ENCODE data around the gene GAREM1.
"Not testable (repeated sequence)": the region's sequence is repeated elsewhere in the genome, so short reads cannot be mapped to it uniquely, and the experiment has no call there.

The GAREM1 gene

DNA sequence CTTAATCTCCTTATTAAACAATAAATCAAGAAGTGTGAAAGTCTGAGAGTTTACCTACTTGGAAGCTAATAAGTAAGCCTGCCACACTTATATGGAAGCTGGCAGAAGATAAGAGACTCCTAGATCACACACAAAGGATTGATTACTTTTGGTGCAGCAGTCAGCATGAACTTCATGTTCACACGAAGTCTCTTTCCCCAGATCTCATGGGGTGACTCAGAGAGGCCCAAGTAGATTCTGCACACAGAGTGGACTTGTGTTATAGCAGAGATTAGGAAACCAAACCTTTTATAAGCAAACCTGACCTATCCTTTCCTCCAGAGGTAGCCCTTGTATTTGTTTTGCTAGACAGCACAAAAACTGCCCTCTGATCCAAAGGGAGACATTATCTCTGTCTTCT is 9.9 kb upstream of the GAREM1 start:
- no peak overlapping the region for H3K27ac ChIP-seq
- TF ChIP-seq, protein P1, sequence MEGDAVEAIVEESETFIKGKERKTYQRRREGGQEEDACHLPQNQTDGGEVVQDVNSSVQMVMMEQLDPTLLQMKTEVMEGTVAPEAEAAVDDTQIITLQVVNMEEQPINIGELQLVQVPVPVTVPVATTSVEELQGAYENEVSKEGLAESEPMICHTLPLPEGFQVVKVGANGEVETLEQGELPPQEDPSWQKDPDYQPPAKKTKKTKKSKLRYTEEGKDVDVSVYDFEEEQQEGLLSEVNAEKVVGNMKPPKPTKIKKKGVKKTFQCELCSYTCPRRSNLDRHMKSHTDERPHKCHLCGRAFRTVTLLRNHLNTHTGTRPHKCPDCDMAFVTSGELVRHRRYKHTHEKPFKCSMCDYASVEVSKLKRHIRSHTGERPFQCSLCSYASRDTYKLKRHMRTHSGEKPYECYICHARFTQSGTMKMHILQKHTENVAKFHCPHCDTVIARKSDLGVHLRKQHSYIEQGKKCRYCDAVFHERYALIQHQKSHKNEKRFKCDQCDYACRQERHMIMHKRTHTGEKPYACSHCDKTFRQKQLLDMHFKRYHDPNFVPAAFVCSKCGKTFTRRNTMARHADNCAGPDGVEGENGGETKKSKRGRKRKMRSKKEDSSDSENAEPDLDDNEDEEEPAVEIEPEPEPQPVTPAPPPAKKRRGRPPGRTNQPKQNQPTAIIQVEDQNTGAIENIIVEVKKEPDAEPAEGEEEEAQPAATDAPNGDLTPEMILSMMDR (conservative IDR thresholded peaks at IDR 0.05): no peak

DNA sequence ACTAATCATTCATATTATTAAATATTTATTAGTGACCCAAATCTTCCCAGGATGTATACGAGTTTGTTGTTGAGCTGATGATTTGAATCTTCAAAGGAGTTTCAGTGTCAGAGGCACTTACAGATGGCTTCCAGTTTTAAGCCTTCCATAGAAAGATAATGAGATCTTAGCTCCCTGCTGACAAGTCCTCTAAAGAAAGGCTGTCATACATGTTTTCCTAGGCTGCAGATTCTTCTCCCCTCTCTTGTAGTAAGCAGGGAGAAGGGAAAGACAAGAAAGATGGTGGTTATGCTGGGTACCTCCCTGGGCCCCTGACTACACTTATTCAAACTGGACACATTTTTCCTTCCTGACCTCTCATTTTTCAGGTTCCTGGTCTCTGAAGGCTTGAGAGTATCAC is 8.1 kb upstream of the GAREM1 start:
- TF ChIP-seq, protein P1 (conservative IDR thresholded peaks at IDR 0.05): no peak

DNA sequence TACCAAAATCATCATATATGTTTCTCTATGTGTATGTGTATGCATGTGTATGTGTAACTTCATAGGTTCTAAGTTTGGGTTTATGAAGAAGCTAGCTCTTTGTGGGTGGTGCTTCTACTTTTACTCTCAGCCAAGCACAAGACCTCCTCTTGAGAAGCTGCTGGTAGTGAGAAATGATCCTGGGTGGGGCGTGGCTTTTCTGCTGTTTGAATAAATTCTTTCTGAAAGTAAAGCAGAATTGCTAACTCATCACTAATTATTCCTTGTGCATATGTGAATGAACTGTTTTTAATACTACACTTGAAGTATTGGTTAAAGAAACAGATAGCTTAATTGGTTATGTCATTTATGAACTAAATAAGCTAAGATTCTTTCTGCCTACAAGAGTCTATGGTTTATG is 7.6 kb upstream of the GAREM1 start:
- TF ChIP-seq, protein P1 (conservative IDR thresholded peaks at IDR 0.05): no peak
- no peak overlapping the region for H3K27ac ChIP-seq

More for the DNA sequence above, 8.1 kb upstream of the GAREM1 start:
- H3K27ac ChIP-seq: no peak overlapping the region

DNA sequence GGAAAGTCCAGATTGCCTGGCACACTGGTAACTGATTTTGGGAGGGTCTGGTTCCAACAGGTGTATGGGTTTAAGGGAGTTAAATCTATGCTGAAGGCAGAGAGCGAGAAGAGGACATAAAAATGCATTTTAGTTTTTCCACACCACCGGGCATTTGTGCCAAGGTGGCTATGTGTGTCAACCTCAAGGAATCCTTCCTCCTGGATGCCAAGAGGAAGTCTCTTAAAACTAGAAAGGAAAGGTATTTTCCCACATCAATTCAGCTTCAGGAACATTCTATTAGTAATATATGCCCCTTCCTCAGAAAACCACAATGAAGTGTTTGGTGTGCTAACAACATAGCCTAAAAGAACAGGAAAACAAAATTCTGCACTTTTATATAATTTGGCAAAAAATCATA is 5.4 kb upstream of the GAREM1 start:
- no peak overlapping the region for H3K27ac ChIP-seq
- TF ChIP-seq, protein P1 (conservative IDR thresholded peaks at IDR 0.05): no peak

DNA sequence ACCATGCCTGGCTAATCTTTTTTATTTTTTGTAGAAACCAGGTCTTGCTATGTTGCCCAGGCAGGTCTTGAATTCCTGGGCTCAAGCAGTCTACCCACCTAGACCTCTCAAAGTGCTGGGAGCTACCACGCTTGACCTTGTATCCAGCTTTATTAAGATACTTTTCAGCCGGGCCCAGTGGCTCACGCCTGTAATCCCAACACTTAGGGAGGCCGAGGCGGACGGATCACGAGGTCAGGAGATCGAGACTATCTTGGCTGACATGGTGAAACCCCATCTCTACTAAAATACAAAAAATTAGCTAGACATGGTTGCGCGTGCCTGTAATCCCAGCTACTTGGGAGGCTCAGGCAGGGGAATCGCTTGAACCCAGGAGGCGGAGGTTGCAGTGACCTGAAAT is 4.4 kb upstream of the GAREM1 start:
- H3K27ac ChIP-seq: not testable (repeated sequence)

DNA sequence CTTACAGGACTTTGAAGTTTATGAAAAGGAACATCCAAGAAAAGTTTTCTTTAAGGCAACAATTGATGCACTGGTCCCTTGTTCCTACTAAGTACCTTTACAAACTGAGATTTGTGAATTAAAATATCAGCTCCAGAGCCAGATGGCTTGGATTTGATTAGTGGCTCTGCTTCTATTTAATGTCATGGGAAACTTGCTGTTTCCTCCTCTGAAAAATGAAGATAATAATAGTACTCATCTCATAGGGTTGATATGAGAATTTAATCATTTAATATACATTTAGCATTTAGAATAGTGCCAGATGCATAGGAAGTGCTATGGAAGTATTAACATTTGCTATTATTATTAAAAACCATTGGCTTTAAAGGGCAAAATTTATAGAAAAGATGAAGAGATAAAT is 2.6 kb upstream of the GAREM1 start:
- TF ChIP-seq, protein P1 (conservative IDR thresholded peaks at IDR 0.05): no peak
- no peak overlapping the region for H3K27ac ChIP-seq

DNA sequence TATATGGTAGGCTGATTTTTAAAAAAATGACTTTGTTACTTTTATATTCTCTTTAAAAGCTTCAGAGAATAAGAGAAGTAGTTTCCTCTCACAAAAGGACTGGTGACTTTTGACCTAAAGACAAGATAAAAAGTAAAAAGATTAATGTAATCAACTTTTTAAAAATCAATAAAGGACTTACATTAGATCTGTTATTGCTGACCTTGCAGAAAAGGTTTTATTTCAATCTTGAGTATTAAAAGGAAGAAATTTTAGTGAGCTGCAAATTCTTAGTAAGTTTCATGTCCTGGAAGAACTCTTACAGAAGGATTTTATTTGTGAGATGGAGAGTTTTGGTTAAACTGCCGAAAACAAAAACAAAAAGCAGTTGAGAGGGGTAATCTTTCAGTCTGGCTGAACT is 2.2 kb upstream of the GAREM1 start:
- TF ChIP-seq, protein P1 (conservative IDR thresholded peaks at IDR 0.05): no peak
- no peak overlapping the region for H3K27ac ChIP-seq

DNA sequence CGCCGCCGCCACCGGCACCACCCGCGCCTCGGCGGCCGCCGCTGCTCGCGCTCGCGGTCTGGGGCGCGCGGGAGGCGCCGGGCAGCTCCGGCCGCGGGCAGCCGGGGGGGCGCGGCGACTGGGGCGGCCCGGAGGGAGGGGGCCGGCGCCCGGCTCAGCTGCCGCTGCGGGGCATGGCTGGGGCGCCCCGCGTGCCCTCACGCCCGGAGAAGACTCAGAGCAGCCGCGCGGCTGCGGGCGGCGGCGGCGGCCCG is 295 bp downstream of the GAREM1 start:
- TF ChIP-seq, protein P1 (conservative IDR thresholded peaks at IDR 0.05): no peak
- peak overlapping the region; percentile 86 for H3K27ac ChIP-seq
